WTC11 (cell line): ENCODE data around the gene PIF1. TPM values are rescaled to one million over a fixed set of nuclear protein-coding genes. Genes with fewer than 3 reads are reported as not detected.

Source experiments
- ATAC-seq: fragments of 200-7000 bp; cut with Tn5 transposase; 2 replicates; pipeline ENCODE4 v1.10.0; 2021; ENCODE audit warnings: mild to moderate bottlenecking, moderate library complexity
- CTCF ChIA-PET: fragments of 300-600 bp; sonication (Branson Sonifier 250); formaldehyde crosslinking; loops from one replicate; lab custom pipeline; 2021; ENCODE audit warnings: antibody characterized with exemption; lab: Charles Lee
- POLR2A ChIA-PET: fragments of 350-600 bp; sonication (Branson Sonifier 250); formaldehyde crosslinking; loops from one replicate; lab custom pipeline; 2021; ENCODE audit warnings: antibody characterized with exemption; lab: Charles Lee
- DNase-seq: peaks from one replicate; pipeline ENCODE4 v3.0.0; 2021; ENCODE audit warnings: low spot score
- H3K27ac Mint-ChIP-seq: 2 replicates; pipeline ENCODE4 v1.8.0; 2021; ENCODE audit warnings: mixed read lengths
- H3K27me3 Mint-ChIP-seq: 2 replicates; pipeline ENCODE4 v1.8.0; 2021; ENCODE audit warnings: low read depth, mild to moderate bottlenecking, moderate library complexity, mixed read lengths
- H3K36me3 Mint-ChIP-seq: 2 replicates; pipeline ENCODE4 v1.8.0; 2021; ENCODE audit warnings: mixed read lengths
- H3K4me1 Mint-ChIP-seq: 2 replicates; pipeline ENCODE4 v1.8.0; 2022; ENCODE audit warnings: mixed read lengths
- H3K4me3 Mint-ChIP-seq: 2 replicates; pipeline ENCODE4 v1.8.0; 2021; ENCODE audit warnings: mild to moderate bottlenecking, moderate library complexity, mixed read lengths
- H3K9me3 Mint-ChIP-seq: 2 replicates; pipeline ENCODE4 v1.8.0; 2021; ENCODE audit warnings: mixed read lengths
- AFF4 ChIP-seq: sonication (generic); formaldehyde crosslinking; IDR thresholded peaks from 2 replicates; pipeline ENCODE4 v1.8.1; 2023; ENCODE audit warnings: mild to moderate bottlenecking, missing genetic modification reagents, borderline replicate concordance
- CDX4 ChIP-seq: fragments of 250-450 bp; sonication (Bioruptor Pico); IDR thresholded peaks from 2 replicates; pipeline ENCODE4 v1.9.0; 2021; ENCODE audit warnings: moderate library complexity, mild to moderate bottlenecking, inconsistent platforms, borderline replicate concordance
- E2F5 ChIP-seq: sonication (generic); formaldehyde crosslinking; IDR thresholded peaks from 2 replicates; pipeline ENCODE4 v1.8.1; 2022; ENCODE audit warnings: mild to moderate bottlenecking, moderate library complexity, missing genetic modification reagents
- ELF4 ChIP-seq: sonication (generic); formaldehyde crosslinking; IDR thresholded peaks from 2 replicates; pipeline ENCODE4 v1.8.1; 2022; ENCODE audit warnings: low read depth, mild to moderate bottlenecking, moderate library complexity, missing genetic modification reagents
- EMX1 ChIP-seq: fragments of 250-450 bp; sonication (Bioruptor Pico); IDR thresholded peaks from 2 replicates; pipeline ENCODE4 v1.8.0; 2021; ENCODE audit warnings: mild to moderate bottlenecking
- ESRRA ChIP-seq: sonication (generic); formaldehyde crosslinking; IDR thresholded peaks from 2 replicates; pipeline ENCODE4 v1.8.1; 2022; ENCODE audit warnings: mild to moderate bottlenecking, missing genetic modification reagents, borderline replicate concordance
- FOXP4 ChIP-seq: sonication (generic); formaldehyde crosslinking; IDR thresholded peaks from 2 replicates; pipeline ENCODE4 v1.8.0; 2022; ENCODE audit warnings: mild to moderate bottlenecking, missing genetic modification reagents
- GABPB1 ChIP-seq: sonication (generic); formaldehyde crosslinking; IDR thresholded peaks from 2 replicates; pipeline ENCODE4 v1.8.1; 2023; ENCODE audit warnings: mild to moderate bottlenecking, missing genetic modification reagents
- GRHL2 ChIP-seq: fragments of 250-450 bp; sonication (Bioruptor Pico); IDR thresholded peaks from 2 replicates; pipeline ENCODE4 v1.8.0; 2022; ENCODE audit warnings: mild to moderate bottlenecking, moderate library complexity; ENCODE audit not compliant: insufficient replicate concordance, severe bottlenecking
- NFE2L1 ChIP-seq: sonication (generic); formaldehyde crosslinking; IDR thresholded peaks from 2 replicates; pipeline ENCODE4 v1.8.1; 2023; ENCODE audit warnings: missing genetic modification reagents
- NR1H2 ChIP-seq: sonication (generic); formaldehyde crosslinking; IDR thresholded peaks from 2 replicates; pipeline ENCODE4 v1.9.0; 2021; ENCODE audit warnings: mild to moderate bottlenecking, moderate library complexity, missing genetic modification reagents
- NR3C1 ChIP-seq: sonication (generic); formaldehyde crosslinking; conservative IDR thresholded peaks from 2 replicates; pipeline ENCODE4 v1.8.1; 2023; ENCODE audit warnings: low read depth, mild to moderate bottlenecking, missing genetic modification reagents
- PRRX2 ChIP-seq: fragments of 250-450 bp; sonication (Bioruptor Pico); IDR thresholded peaks from 2 replicates; pipeline ENCODE4 v1.8.0; 2021; ENCODE audit warnings: mild to moderate bottlenecking
- RORB ChIP-seq: fragments of 250-450 bp; sonication (Bioruptor Pico); IDR thresholded peaks from 2 replicates; pipeline ENCODE4 v1.9.0; 2021; ENCODE audit warnings: mild to moderate bottlenecking
- SP1 ChIP-seq: sonication (generic); formaldehyde crosslinking; conservative IDR thresholded peaks from 2 replicates; pipeline ENCODE4 v1.8.1; 2022; ENCODE audit warnings: missing genetic modification reagents
- TP53 ChIP-seq: sonication (generic); formaldehyde crosslinking; IDR thresholded peaks from 2 replicates; pipeline ENCODE4 v1.8.1; 2023; ENCODE audit warnings: mild to moderate bottlenecking, missing genetic modification reagents
- ZNF138 ChIP-seq: sonication (generic); formaldehyde crosslinking; conservative IDR thresholded peaks from 2 replicates; pipeline ENCODE4 v1.8.1; 2022; ENCODE audit warnings: mild to moderate bottlenecking, moderate library complexity, missing genetic modification reagents
- ZNF416 ChIP-seq: fragments of 250-450 bp; sonication (Bioruptor Pico); IDR thresholded peaks from 2 replicates; pipeline ENCODE4 v1.9.0; 2021; ENCODE audit warnings: mild to moderate bottlenecking, inconsistent platforms
- total RNA-seq: library from RNA; stranded (reverse); gene quantifications from 3 replicates; pipeline ENCODE4 v1.2.3, GENCODE V29; 2021

PIF1 gene
- total RNA-seq, 1 experiment from 2014 or later = 249 TPM

GRCh38 chr15:64854526-64854925 lies 29.1 kb upstream of the PIF1 start (continued):
- TF ChIP-seq AFF4 (no peak), GABPB1 (CRISPR knock-in tag) (no peak), GRHL2 (CRISPR knock-in tag) (no peak), ELF4 (CRISPR knock-in tag) (no peak), ZNF138 (CRISPR knock-in tag) (no peak), TP53 (no peak), NR1H2 (CRISPR knock-in tag) (no peak), ESRRA (CRISPR knock-in tag) (no peak)

GRCh38 chr15:64854041-64854440 lies 28.6 kb upstream of the PIF1 start:
- TF ChIP-seq SP1 (CRISPR knock-in tag) (no peak), RORB (CRISPR knock-in tag) (no peak), NR3C1 (CRISPR knock-in tag) (no peak), GABPB1 (CRISPR knock-in tag) (no peak), FOXP4 (CRISPR knock-in tag) (no peak), EMX1 (no peak), E2F5 (CRISPR knock-in tag) (no peak), PRRX2 (CRISPR knock-in tag) (no peak), ZNF416 (CRISPR knock-in tag) (no peak)
- Mint-ChIP-seq H3K9me3 (no peaks in the 10 kb centered on the region), H3K36me3 (peaks cover 51% of the 10 kb centered on the region), H3K4me1 (peaks cover 52% of the 10 kb centered on the region), H3K4me3 (no peak overlapping the region), H3K27ac (no peak overlapping the region), H3K27me3 (no peaks in the 10 kb centered on the region)
- ChIA-PET POLR2A (no interaction called here), CTCF (no interaction called here)
- no peak for DNase-seq
- ATAC-seq = no peak

GRCh38 chr15:64851503-64851840 lies 26.0 kb upstream of the PIF1 start:
- Mint-ChIP-seq H3K4me1 (peaks cover 45% of the 10 kb centered on the region), H3K9me3 (no peaks in the 10 kb centered on the region), H3K4me3 (no peak overlapping the region; the same call in 1 of the 2 replicates), H3K27me3 (no peaks in the 10 kb centered on the region), H3K27ac (peak overlapping the region; percentile 20), H3K36me3 (peaks cover 51% of the 10 kb centered on the region)
- CTCF ChIA-PET = interaction anchor here (0.7 to 1.8 kb wide), 8 partner anchors 10 to 123 kb away, joined by 3 to 7 read pairs (median 4); no protein-coding TSS in a partner anchor
- TF ChIP-seq NFE2L1 (CRISPR knock-in tag) (0 out of 2 replicates have a peak, but pooled peaks have one; percentile 30), CDX4 (CRISPR knock-in tag) (no peak)
- no peak for DNase-seq
- POLR2A ChIA-PET = interaction anchor here (1.1 to 1.6 kb wide), 4 partner anchors 10 to 49 kb away, joined by 3 to 6 read pairs (median 4); no protein-coding TSS in a partner anchor
- peak; percentile 45 for ATAC-seq
